Fibroblast of villous mesenchyme (primary cell): ENCODE results near the gene MSS51. TPM values are rescaled to one million over a fixed set of nuclear protein-coding genes. Genes with fewer than 3 reads are reported as not detected.

Source experiments
- DNase-seq: peaks from one replicate; pipeline ENCODE4 v3.0.0-alpha.2; 2010; ENCODE audit warnings: low read depth
- H3K4me3 ChIP-seq: 2 replicates; pipeline ENCODE4 v1.5.1; 2011; ENCODE audit warnings: low read depth, mild to moderate bottlenecking, low read length
- CTCF ChIP-seq: IDR thresholded peaks from 2 replicates; pipeline ENCODE4 v1.5.1; 2012; ENCODE audit warnings: low read depth, mild to moderate bottlenecking, low read length; ENCODE audit not compliant: insufficient read depth
- total RNA-seq: library from RNA; depleted of rRNA; stranded (reverse); fragments of >200 nt; gene quantifications from 2 replicates; pipeline ENCODE4 v1.2.3, GENCODE V29; 2012

The MSS51 gene
- total RNA-seq, 1 donor: 1.3 TPM

GRCh38 chr10:73444457-73444856, 11.1 kb upstream of the MSS51 start:
- TF ChIP-seq CTCF: no peak
- DNase-seq: no peak
- no peak overlapping the region for H3K4me3 ChIP-seq

- peak; percentile 28 for DNase-seq
- TF ChIP-seq CTCF: no peak
- H3K4me3 ChIP-seq: no peak overlapping the region
Observed at GRCh38 chr10:73439605-73440312, 6.4 kb upstream of the MSS51 start.

- peak; percentile 59 for DNase-seq
- no peak for TF ChIP-seq CTCF
- H3K4me3 ChIP-seq: no peak overlapping the region
Observed at GRCh38 chr10:73439055-73439454, 5.7 kb upstream of the MSS51 start.

GRCh38 chr10:73432646-73433537, 469 bp downstream of the MSS51 start:
- H3K4me3 ChIP-seq: no peak overlapping the region
- no peak for TF ChIP-seq CTCF
- no peak for DNase-seq

GRCh38 chr10:73426318-73426717, 7.0 kb downstream of the MSS51 start:
- no peak overlapping the region for H3K4me3 ChIP-seq
- TF ChIP-seq CTCF: no peak
- no peak for DNase-seq

GRCh38 chr10:73424478-73424877, 8.9 kb downstream of the MSS51 start:
- H3K4me3 ChIP-seq: no peak overlapping the region
- TF ChIP-seq CTCF: no peak
- no peak for DNase-seq
